ENCODE data around the gene CACNA2D1.
"Not testable (repeated sequence)": the region's sequence is repeated elsewhere in the genome, so short reads cannot be mapped to it uniquely, and the experiment has no call there.

The CACNA2D1 gene

GRCh38 chr7:82019551-82020475, 423.8 kb downstream of the CACNA2D1 start:
- Histone ChIP-seq H3K9me3 (replicated peaks; ENCODE audit: low read length) (no peaks in the 10 kb centered on the region), H3K4me1 (ENCODE audit: control insufficient read depth, insufficient read depth, low read length) (peaks cover 13% of the 10 kb centered on the region), H3K4me2 (ENCODE audit: low read length) (no peak overlapping the region), H3K9ac (ENCODE audit: low read depth, low read length) (peak overlapping the region; percentile 18), H3K27me3 (ENCODE audit: control insufficient read depth, insufficient read depth, low read length) (no peaks in the 10 kb centered on the region), H3K4me3 (ENCODE audit: low read length) (no peak overlapping the region), H3K36me3 (ENCODE audit: insufficient read depth, low read length) (no peaks in the 10 kb centered on the region)

GRCh38 chr7:82018226-82018625, 425.4 kb downstream of the CACNA2D1 start:
- Histone ChIP-seq H3K36me3 (ENCODE audit: insufficient read depth, low read length) (no peaks in the 10 kb centered on the region), H3K9ac (ENCODE audit: low read depth, low read length) (no peak overlapping the region), H3K4me3 (ENCODE audit: low read length) (no peak overlapping the region), H3K4me1 (ENCODE audit: control insufficient read depth, insufficient read depth, low read length) (peaks cover 13% of the 10 kb centered on the region), H3K9me3 (replicated peaks; ENCODE audit: low read length) (no peaks in the 10 kb centered on the region), H3K27me3 (ENCODE audit: control insufficient read depth, insufficient read depth, low read length) (no peaks in the 10 kb centered on the region), H3K4me2 (ENCODE audit: low read length) (no peak overlapping the region)

DNA sequence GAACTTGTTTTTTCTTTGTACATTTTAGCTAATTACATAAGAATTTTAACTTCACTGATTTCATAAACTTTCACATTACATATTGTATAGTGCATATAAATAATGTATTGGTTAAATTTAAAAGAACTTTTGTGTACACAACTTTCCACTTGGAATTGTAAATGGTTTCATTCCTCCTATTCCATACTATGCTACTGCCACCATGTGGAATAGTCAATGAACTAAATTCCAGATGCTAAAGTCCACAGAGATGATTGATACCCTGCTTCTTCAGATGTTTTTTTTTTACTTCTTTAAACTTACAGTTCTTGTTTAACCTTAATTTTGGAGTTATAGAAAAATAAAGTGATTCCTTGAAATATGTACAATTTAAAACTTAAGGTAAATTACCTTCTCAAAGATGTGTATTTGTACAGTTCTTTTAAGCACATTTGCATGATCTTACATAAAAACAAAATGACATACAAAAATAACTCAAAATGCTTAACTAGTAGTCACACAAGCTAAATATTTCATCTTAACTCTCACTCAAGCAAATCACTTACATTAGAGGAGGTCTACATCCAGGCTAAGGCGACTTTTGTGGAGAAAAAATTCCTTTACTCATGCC, 426.1 kb downstream of the CACNA2D1 start:
- Histone ChIP-seq H3K9ac (ENCODE audit: low read depth, low read length) (no peak overlapping the region), H3K27me3 (ENCODE audit: control insufficient read depth, insufficient read depth, low read length) (no peaks in the 10 kb centered on the region), H3K36me3 (ENCODE audit: insufficient read depth, low read length) (no peaks in the 10 kb centered on the region), H3K9me3 (replicated peaks; ENCODE audit: low read length) (no peaks in the 10 kb centered on the region), H3K4me3 (ENCODE audit: low read length) (no peak overlapping the region), H3K4me2 (ENCODE audit: low read length) (no peak overlapping the region), H3K4me1 (ENCODE audit: control insufficient read depth, insufficient read depth, low read length) (peaks cover 13% of the 10 kb centered on the region)

DNA sequence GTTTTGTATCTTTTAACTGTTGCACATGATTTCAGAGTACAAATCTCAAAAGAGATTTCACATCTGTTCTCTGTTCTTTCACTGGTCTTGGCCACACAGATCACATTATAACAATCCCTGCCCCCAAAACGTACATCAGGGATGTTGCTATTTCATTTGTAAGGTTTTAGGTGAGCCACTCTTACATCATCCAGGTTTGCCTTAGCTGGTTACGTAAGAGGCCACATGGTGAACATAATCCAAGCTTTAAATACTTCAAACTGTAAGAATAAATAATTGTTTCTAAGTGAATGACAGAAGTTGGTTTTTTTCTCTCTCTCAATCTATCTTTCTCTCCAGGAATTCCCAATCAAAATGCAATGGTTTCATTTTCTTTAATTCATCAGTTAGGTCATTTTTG, 427.8 kb downstream of the CACNA2D1 start:
- H3K27me3 ChIP-seq (ENCODE audit: control insufficient read depth, insufficient read depth, low read length) = no peaks in the 10 kb centered on the region
- H3K4me1 ChIP-seq (ENCODE audit: control insufficient read depth, insufficient read depth, low read length) = peaks cover 13% of the 10 kb centered on the region
- H3K36me3 ChIP-seq (ENCODE audit: insufficient read depth, low read length) = no peaks in the 10 kb centered on the region
- no peak overlapping the region for H3K9ac ChIP-seq (ENCODE audit: low read depth, low read length)
- H3K9me3 ChIP-seq (replicated peaks; ENCODE audit: low read length) = no peaks in the 10 kb centered on the region
- no peak overlapping the region for H3K4me3 ChIP-seq (ENCODE audit: low read length)
- H3K4me2 ChIP-seq (ENCODE audit: low read length) = no peak overlapping the region

DNA sequence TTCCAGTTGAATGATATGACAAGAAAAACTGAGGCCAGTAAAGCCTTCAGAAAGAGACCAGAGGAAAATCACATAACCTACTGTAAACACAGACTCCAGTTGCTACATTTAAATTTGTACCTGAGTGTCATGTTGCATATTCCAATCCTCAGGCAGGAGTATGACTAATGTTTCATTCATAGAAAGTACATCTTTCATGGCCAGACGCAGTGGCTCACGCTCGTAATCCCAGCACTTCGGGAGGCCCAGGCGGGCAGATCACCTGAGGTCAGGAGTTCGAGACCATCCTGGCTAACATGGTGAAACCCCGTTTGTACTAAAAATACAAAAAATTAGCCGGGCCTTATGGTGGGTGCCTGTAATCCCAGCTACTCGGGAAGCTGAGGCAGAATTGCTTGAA, 429.0 kb downstream of the CACNA2D1 start:
- H3K9me3 ChIP-seq (replicated peaks; ENCODE audit: low read length); H3K4me3 ChIP-seq (ENCODE audit: low read length); H3K4me2 ChIP-seq (ENCODE audit: low read length); H3K27me3 ChIP-seq (ENCODE audit: control insufficient read depth, insufficient read depth, low read length); H3K9ac ChIP-seq (ENCODE audit: low read depth, low read length); H3K4me1 ChIP-seq (ENCODE audit: control insufficient read depth, insufficient read depth, low read length); H3K36me3 ChIP-seq (ENCODE audit: insufficient read depth, low read length): not testable (repeated sequence)

DNA sequence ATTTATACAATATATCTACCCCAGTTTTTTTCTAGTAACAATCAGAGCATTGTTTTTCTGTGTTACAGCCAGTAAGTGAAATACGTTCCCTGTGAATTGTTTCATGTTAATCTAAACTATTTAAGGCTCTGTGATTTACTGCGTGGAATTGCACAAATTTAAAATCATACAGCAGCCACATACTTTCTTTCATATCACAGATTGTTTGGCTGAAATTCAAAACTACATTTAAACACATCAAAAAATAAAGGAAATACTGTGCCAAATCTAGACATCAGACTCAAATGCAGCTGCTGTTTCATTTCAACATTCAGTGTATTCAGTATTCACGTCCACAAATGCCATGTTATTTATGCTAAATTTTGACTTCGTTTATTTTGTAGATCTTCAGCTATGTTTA, 431.1 kb downstream of the CACNA2D1 start:
- H3K4me2 ChIP-seq (ENCODE audit: low read length) = no peak overlapping the region
- H3K9me3 ChIP-seq (replicated peaks; ENCODE audit: low read length) = no peaks in the 10 kb centered on the region
- no peaks in the 10 kb centered on the region for H3K27me3 ChIP-seq (ENCODE audit: control insufficient read depth, insufficient read depth, low read length)
- H3K36me3 ChIP-seq (ENCODE audit: insufficient read depth, low read length) = no peaks in the 10 kb centered on the region
- H3K4me1 ChIP-seq (ENCODE audit: control insufficient read depth, insufficient read depth, low read length) = peaks cover 3% of the 10 kb centered on the region
- H3K9ac ChIP-seq (ENCODE audit: low read depth, low read length) = no peak overlapping the region
- H3K4me3 ChIP-seq (ENCODE audit: low read length) = no peak overlapping the region

DNA sequence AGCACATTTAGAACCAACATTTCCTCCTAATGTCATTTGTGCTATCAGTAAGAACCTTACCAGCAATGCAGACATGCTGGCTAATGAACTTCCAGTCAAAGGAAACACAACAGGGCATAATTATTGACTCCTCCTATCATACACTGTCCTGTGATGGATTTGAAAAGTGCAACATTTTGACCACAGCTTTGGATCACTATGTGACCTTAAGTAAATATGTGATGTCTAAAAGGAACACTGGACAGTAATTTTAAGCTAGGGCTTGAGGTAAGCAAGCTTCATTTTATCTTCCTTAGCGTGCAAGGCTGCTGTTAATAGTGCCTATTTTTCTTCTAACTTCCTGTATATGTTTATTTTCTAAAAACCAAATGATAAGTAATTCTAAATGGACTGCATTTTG, 433.2 kb downstream of the CACNA2D1 start:
- Histone ChIP-seq H3K36me3 (ENCODE audit: insufficient read depth, low read length) (peaks cover 2% of the 10 kb centered on the region), H3K9me3 (replicated peaks; ENCODE audit: low read length) (no peaks in the 10 kb centered on the region), H3K9ac (ENCODE audit: low read depth, low read length) (no peak overlapping the region), H3K4me1 (ENCODE audit: control insufficient read depth, insufficient read depth, low read length) (no peaks in the 10 kb centered on the region), H3K27me3 (ENCODE audit: control insufficient read depth, insufficient read depth, low read length) (no peaks in the 10 kb centered on the region), H3K4me3 (ENCODE audit: low read length) (no peak overlapping the region), H3K4me2 (ENCODE audit: low read length) (no peak overlapping the region)

DNA sequence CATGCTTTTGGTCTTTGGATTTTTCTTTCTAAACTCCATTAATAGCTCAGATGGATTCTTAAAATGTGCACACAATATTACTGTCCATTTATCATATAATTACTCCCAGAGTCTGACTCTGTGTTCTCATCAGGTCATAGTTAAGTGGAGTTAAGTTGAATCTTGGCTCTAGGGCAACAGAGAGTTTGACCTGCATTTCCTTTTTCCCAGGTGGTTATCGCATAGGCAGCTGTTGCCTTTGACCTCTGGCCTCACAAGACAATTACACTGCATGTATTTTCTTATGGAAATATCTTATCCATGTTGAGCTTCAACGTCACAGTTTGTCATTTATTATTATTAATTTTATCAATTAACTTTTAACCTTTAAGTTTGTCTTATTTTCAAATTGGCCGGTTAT, 436.3 kb downstream of the CACNA2D1 start:
- no peak overlapping the region for H3K4me3 ChIP-seq (ENCODE audit: low read length)
- H3K4me1 ChIP-seq (ENCODE audit: control insufficient read depth, insufficient read depth, low read length) = no peaks in the 10 kb centered on the region
- H3K27me3 ChIP-seq (ENCODE audit: control insufficient read depth, insufficient read depth, low read length) = no peaks in the 10 kb centered on the region
- peaks cover 2% of the 10 kb centered on the region for H3K36me3 ChIP-seq (ENCODE audit: insufficient read depth, low read length)
- H3K4me2 ChIP-seq (ENCODE audit: low read length) = no peak overlapping the region
- H3K9me3 ChIP-seq (replicated peaks; ENCODE audit: low read length) = no peaks in the 10 kb centered on the region
- no peak overlapping the region for H3K9ac ChIP-seq (ENCODE audit: low read depth, low read length)

- Histone ChIP-seq H3K27me3 (ENCODE audit: control insufficient read depth, insufficient read depth, low read length) (no peaks in the 10 kb centered on the region), H3K9me3 (replicated peaks; ENCODE audit: low read length) (no peaks in the 10 kb centered on the region), H3K9ac (ENCODE audit: low read depth, low read length) (no peak overlapping the region), H3K4me3 (ENCODE audit: low read length) (no peak overlapping the region), H3K4me2 (ENCODE audit: low read length) (no peak overlapping the region), H3K4me1 (ENCODE audit: control insufficient read depth, insufficient read depth, low read length) (no peaks in the 10 kb centered on the region), H3K36me3 (ENCODE audit: insufficient read depth, low read length) (peaks cover 2% of the 10 kb centered on the region)
These were observed 438.5 kb downstream of the CACNA2D1 start for GRCh38 chr7:82005056-82005455.

- no peak overlapping the region for H3K4me2 ChIP-seq (ENCODE audit: low read length)
- H3K9me3 ChIP-seq (replicated peaks; ENCODE audit: low read length) = no peaks in the 10 kb centered on the region
- H3K36me3 ChIP-seq (ENCODE audit: insufficient read depth, low read length) = no peaks in the 10 kb centered on the region
- H3K4me1 ChIP-seq (ENCODE audit: control insufficient read depth, insufficient read depth, low read length) = peaks cover 5% of the 10 kb centered on the region
- H3K27me3 ChIP-seq (ENCODE audit: control insufficient read depth, insufficient read depth, low read length) = no peaks in the 10 kb centered on the region
- H3K9ac ChIP-seq (ENCODE audit: low read depth, low read length) = no peak overlapping the region
- H3K4me3 ChIP-seq (ENCODE audit: low read length) = no peak overlapping the region
These were observed 450.4 kb downstream of the CACNA2D1 start for GRCh38 chr7:81993186-81993585.

DNA sequence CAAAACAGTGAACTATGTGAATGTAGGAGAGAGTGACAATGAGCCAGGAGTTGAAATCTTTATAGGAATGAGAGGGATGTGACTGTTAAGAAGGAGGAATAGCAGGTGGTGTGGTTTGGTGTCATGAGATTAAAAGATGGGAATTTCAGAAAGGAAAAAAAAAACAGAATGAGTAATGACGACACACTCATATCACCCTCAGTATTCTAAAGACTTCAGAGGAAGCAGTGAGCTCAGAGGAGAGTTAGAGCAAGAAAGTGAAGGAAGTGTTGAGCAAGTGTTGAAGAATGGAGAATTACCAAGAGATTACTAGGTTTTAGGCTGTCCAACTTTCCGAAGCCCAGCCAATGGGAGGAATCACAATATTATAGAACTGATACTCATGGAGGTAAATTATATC, 453.2 kb downstream of the CACNA2D1 start:
- Histone ChIP-seq H3K4me2 (ENCODE audit: low read length) (no peak overlapping the region), H3K4me3 (ENCODE audit: low read length) (no peak overlapping the region), H3K36me3 (ENCODE audit: insufficient read depth, low read length) (no peaks in the 10 kb centered on the region), H3K27me3 (ENCODE audit: control insufficient read depth, insufficient read depth, low read length) (no peaks in the 10 kb centered on the region), H3K4me1 (ENCODE audit: control insufficient read depth, insufficient read depth, low read length) (peaks cover 5% of the 10 kb centered on the region), H3K9ac (ENCODE audit: low read depth, low read length) (no peak overlapping the region), H3K9me3 (replicated peaks; ENCODE audit: low read length) (no peaks in the 10 kb centered on the region)

All from skeletal muscle satellite cell (primary cell).